HepG2 (cell line): Measurements from ENCODE around the gene DOCK1. TPM values are rescaled to one million over a fixed set of nuclear protein-coding genes. Genes with fewer than 3 reads are reported as not detected.
A peak's percentile ranks its signal among the peaks of the same experiment; 100 is the strongest.

ENCODE experiments used
- ATAC-seq: fragments of 200-7000 bp; cut with Tn5 transposase; 3 replicates; pipeline ENCODE4 v1.9.1; 2020; ENCODE audit warnings: mild to moderate bottlenecking, moderate library complexity
- Bru-seq: library from RNA; stranded (reverse); fragments of 400-500 nt; gene quantifications from one replicate; lab custom pipeline; 2021; lab: Mats Ljungman, UMichigan
- BruChase-seq, 2 experiments: library from RNA; stranded (reverse); fragments of 400-500 nt; gene quantifications; one replicate each; lab custom pipeline; 2021; lab: Mats Ljungman, UMichigan
- BruUV-seq: library from RNA; stranded (reverse); fragments of 400-500 nt; replicated peaks from 2 replicates; lab custom pipeline; 2021; lab: Mats Ljungman, UMichigan
- CTCF ChIA-PET: fragments of 300-600 bp; formaldehyde crosslinking; extraction: SDS; loops from one replicate; lab custom pipeline; 2021; ENCODE audit warnings: low total read pairs, inconsistent platforms, low intra/inter-chr PET ratio; lab: Yijun Ruan, JAX
- POLR2A ChIA-PET: fragments of 350-600 bp; sonication (Branson Sonifier 250); formaldehyde crosslinking; loops from one replicate; lab custom pipeline; 2020; ENCODE audit warnings: antibody characterized with exemption, inconsistent platforms; lab: Yijun Ruan, JAX
- DNase-seq: peaks from one replicate; pipeline ENCODE4 v3.0.0-alpha.2; 2015; ENCODE audit warnings: low spot score
- FAIRE-seq: peaks from 3 replicates; lab custom pipeline; 2011; peaks lifted over from hg19 to GRCh38; lab: Jason Lieb, UNC
- H2AFZ ChIP-seq: one replicate; pipeline ENCODE4 v1.6.1; 2011; ENCODE audit warnings: low read length, inconsistent platforms
- H3K27ac ChIP-seq: fragments of 300-600 bp; 3 replicates; pipeline ENCODE4 v1.8.0; 2011; ENCODE audit warnings: mixed run types, mild to moderate bottlenecking, mixed read lengths, low read length, inconsistent platforms; ENCODE audit not compliant: insufficient read depth; ENCODE audit errors: extremely low read length
- H3K27me3 ChIP-seq, 2 experiments: fragments of 200-600 bp in 1 of 2; 2 replicates in 1 of 2; 3 replicates in 1 of 2; pipeline versions ENCODE4 v1.6.0 to v1.8.0; 2011; ENCODE audit warnings: low read length in 2 of 2, mild to moderate bottlenecking in 2 of 2, moderate library complexity in 2 of 2, inconsistent platforms in 1 of 2; ENCODE audit not compliant: insufficient read depth in 2 of 2, control insufficient read depth in 1 of 2
- H3K36me3 ChIP-seq, 2 experiments: fragments of 200-600 bp in 1 of 2; replicated peaks in 1 of 2; 2 replicates in 1 of 2; 3 replicates in 1 of 2; pipeline versions ENCODE4 v1.5.1 to v1.8.0; 2011; ENCODE audit warnings: low read length in 2 of 2, inconsistent platforms in 1 of 2; ENCODE audit not compliant: insufficient read depth in 2 of 2, control insufficient read depth in 1 of 2
- H3K4me1 ChIP-seq: 2 replicates; pipeline ENCODE4 v1.5.1; 2012; ENCODE audit warnings: low read length, inconsistent platforms; ENCODE audit not compliant: insufficient read depth
- H3K4me2 ChIP-seq: 2 replicates; pipeline ENCODE4 v1.6.0; 2011; ENCODE audit warnings: low read depth, low read length, inconsistent platforms
- H3K4me3 ChIP-seq, 3 experiments: fragments of 200-600 bp in 1 of 3; sonication (generic), shearing (Covaris generic) in 1 of 3; replicated peaks in 1 of 3; 2 replicates each; pipeline ENCODE4 v1.5.1; 2011 to 2016; ENCODE audit warnings: low read length in 3 of 3, inconsistent platforms in 2 of 3, low read depth in 2 of 3, mild to moderate bottlenecking in 2 of 3, control low read depth in 1 of 3, mixed read lengths in 1 of 3; ENCODE audit not compliant: insufficient read depth in 1 of 3
- H3K79me2 ChIP-seq: one replicate; pipeline ENCODE4 v1.6.1; 2011; ENCODE audit warnings: low read length, inconsistent platforms; ENCODE audit not compliant: insufficient read depth
- H3K9ac ChIP-seq: 2 replicates; pipeline ENCODE4 v1.6.0; 2011; ENCODE audit warnings: mild to moderate bottlenecking, low read depth, low read length, inconsistent platforms; ENCODE audit not compliant: insufficient read depth
- H3K9me3 ChIP-seq: 2 replicates; pipeline ENCODE4 v1.5.1; 2012; ENCODE audit warnings: mild to moderate bottlenecking, low read length
- H4K20me1 ChIP-seq: 2 replicates; pipeline ENCODE4 v1.6.0; 2011; ENCODE audit warnings: inconsistent platforms, mild to moderate bottlenecking, low read length, moderate library complexity; ENCODE audit not compliant: insufficient read depth
- AGO1 ChIP-seq: fragments of 200-400 bp; formaldehyde crosslinking; IDR thresholded peaks from 2 replicates; pipeline ENCODE4 v1.6.1; 2017; ENCODE audit warnings: mild to moderate bottlenecking, low read depth, low read length, moderate library complexity; ENCODE audit not compliant: poor library complexity, severe bottlenecking
- CENPT ChIP-seq: sonication (generic); formaldehyde crosslinking; IDR thresholded peaks from 2 replicates; pipeline ENCODE4 v1.8.0; 2022; ENCODE audit warnings: low read depth, mild to moderate bottlenecking, moderate library complexity, missing genetic modification reagents
- DMAP1 ChIP-seq: IDR thresholded peaks from 2 replicates; pipeline ENCODE4 v1.6.1; 2016
- KMT2B ChIP-seq: IDR thresholded peaks from 2 replicates; pipeline ENCODE4 v1.6.1; 2016; ENCODE audit warnings: missing genetic modification reagents, missing compliant biosample characterization
- NONO ChIP-seq, 2 experiments: fragments of 450-650 bp in 1 of 2; sonication (generic) in 1 of 2; formaldehyde crosslinking in 1 of 2; IDR thresholded peaks in 1 of 2; conservative IDR thresholded peaks in 1 of 2; 2 replicates each; pipeline versions ENCODE4 v1.6.1 to v1.8.0; 2017 to 2022; ENCODE audit warnings: mild to moderate bottlenecking in 1 of 2, missing genetic modification reagents in 1 of 2, moderate library complexity in 1 of 2
- RXRB ChIP-seq: IDR thresholded peaks from 2 replicates; pipeline ENCODE4 v1.6.1; 2016; ENCODE audit warnings: borderline replicate concordance, missing genetic modification reagents, missing compliant biosample characterization
- SIX4 ChIP-seq: sonication (generic); formaldehyde crosslinking; IDR thresholded peaks from 2 replicates; pipeline ENCODE4 v1.4.0; 2020; ENCODE audit warnings: missing genetic modification reagents
- ZBTB38 ChIP-seq: sonication (generic); formaldehyde crosslinking; IDR thresholded peaks from 2 replicates; pipeline ENCODE4 v1.5.1; 2020; ENCODE audit warnings: mild to moderate bottlenecking, missing genetic modification reagents
- ZKSCAN8 ChIP-seq: IDR thresholded peaks from 2 replicates; pipeline ENCODE4 v1.6.1; 2016; ENCODE audit warnings: borderline replicate concordance, missing genetic modification reagents, missing compliant biosample characterization
- ZNF3 ChIP-seq: IDR thresholded peaks from 2 replicates; pipeline ENCODE4 v1.7.0; 2017; ENCODE audit warnings: inconsistent platforms
- ZNF343 ChIP-seq: sonication (generic); formaldehyde crosslinking; IDR thresholded peaks from 2 replicates; pipeline ENCODE4 v1.4.0; 2020; ENCODE audit warnings: mild to moderate bottlenecking, missing genetic modification reagents
- ZNF616 ChIP-seq: sonication (generic); formaldehyde crosslinking; IDR thresholded peaks from 2 replicates; pipeline ENCODE4 v1.5.0; 2020; ENCODE audit warnings: low read depth, mild to moderate bottlenecking, missing genetic modification reagents
- ZNF7 ChIP-seq: IDR thresholded peaks from 2 replicates; pipeline ENCODE4 v1.6.1; 2016; ENCODE audit warnings: missing biosample characterization, missing genetic modification reagents
- ZNF790 ChIP-seq: sonication (generic); formaldehyde crosslinking; IDR thresholded peaks from 2 replicates; pipeline ENCODE4 v1.8.0; 2022; ENCODE audit warnings: missing genetic modification reagents, mild to moderate bottlenecking, borderline replicate concordance
- ZSCAN21 ChIP-seq: sonication (generic); formaldehyde crosslinking; IDR thresholded peaks from 2 replicates; pipeline ENCODE4 v1.8.0; 2022; ENCODE audit warnings: mild to moderate bottlenecking, missing genetic modification reagents, moderate library complexity, borderline replicate concordance
- WGBS: methylation state at CpG from one replicate; pipeline ENCODE4 v1.1.6; 2017; ENCODE audit warnings: low lambda C conversion rate; 5-methylcytosine and 5-hydroxymethylcytosine counted together
- in situ Hi-C: cut with HindIII; loops from 2 replicates; pipeline ENCODE4 v1.10.0; 2017; ENCODE audit warnings: low pct_unique_long_range_greater_than_20kb; ENCODE audit not compliant: extremely low pct_ligation_motif_present
- intact Hi-C: fragments of 100-400 bp; cut with micrococcal nuclease; formaldehyde crosslinking; loops from one replicate; pipeline ENCODE4 v1.10.0; 2022; ENCODE audit not compliant: unreplicated experiment
- long read RNA-seq, 2 experiments: library from RNA in 1 of 2; library from polyadenylated mRNA in 1 of 2; stranded (forward) in 1 of 2; unstranded in 1 of 2; transcript quantifications; one replicate each; pipeline ENCODE4 v2.0.0, GENCODE V29; 2019 to 2022
- polyA minus RNA-seq, 3 experiments: library from RNA; depleted of rRNA, polyadenylated mRNA; stranded (reverse); fragments of >200 nt; gene quantifications; 2 replicates each; pipeline ENCODE4 v1.2.3, GENCODE V29; 2011; ENCODE audit warnings: low replicate concordance in 1 of 3
- polyA plus RNA-seq, 8 experiments: library from polyadenylated mRNA; depleted of rRNA in 3 of 8; stranded (reverse) in 7 of 8; unstranded in 1 of 8; fragments of >200 nt; fragmentation: Illumina TruSeq in 4 of 8; extraction: Trizol in 4 of 8; gene quantifications; 2 replicates each; pipeline versions ENCODE4 v1.2.1 to v1.2.3, GENCODE V29; 2011 to 2016; ENCODE audit warnings: low read depth in 4 of 8, missing spikeins in 1 of 8, mixed read lengths in 1 of 8; ENCODE audit not compliant: insufficient read depth in 1 of 8
- total RNA-seq, 5 experiments: library from RNA; depleted of rRNA; stranded (reverse); fragments of >200 nt; fragmentation: Illumina TruSeq; extraction: Trizol; gene quantifications; 2 replicates each; pipeline ENCODE4 v1.2.3, GENCODE V29; 2016; ENCODE audit warnings: low read depth in 1 of 5
- TF ChIP-seq, protein P1 (sequence below): sonication (generic); formaldehyde crosslinking; IDR thresholded peaks from 2 replicates; pipeline ENCODE4 v1.5.0; 2020; ENCODE audit warnings: mild to moderate bottlenecking, missing genetic modification reagents, borderline replicate concordance

The DOCK1 gene
- total RNA-seq (2016; rRNA removed; fragmentation: Illumina TruSeq; extraction: Trizol), result 25.5 and 29.1 TPM in 2 replicates
- total RNA-seq (2016; cell fraction: cytosol; rRNA removed; fragmentation: Illumina TruSeq; extraction: Trizol; ENCODE audit: low read depth), result 22.3 and 25.5 TPM in 2 replicates
- total RNA-seq (2016; cell fraction: insoluble cytoplasmic fraction; rRNA removed; fragmentation: Illumina TruSeq; extraction: Trizol), result 23.0 and 25.1 TPM in 2 replicates
- total RNA-seq (2016; cell fraction: membrane; rRNA removed; fragmentation: Illumina TruSeq; extraction: Trizol), result 17.4 TPM in 2 replicates
- total RNA-seq (2016; cell fraction: nucleus; rRNA removed; fragmentation: Illumina TruSeq; extraction: Trizol), result 46.0 and 55.5 TPM in 2 replicates
- polyA plus RNA-seq (2011; rRNA removed), result 8.1 and 8.3 TPM in 2 replicates
- polyA plus RNA-seq (2011; cell fraction: cytosol; rRNA removed), result 6.6 and 8.0 TPM in 2 replicates
- polyA plus RNA-seq (2011; cell fraction: nucleus; rRNA removed), result 10.1 and 12.3 TPM in 2 replicates
- polyA plus RNA-seq (2012), result 11.9 and 14.3 TPM in 2 replicates
- polyA plus RNA-seq (2016; cell fraction: cytosol; fragmentation: Illumina TruSeq; extraction: Trizol; ENCODE audit: low read depth), result 0.50 and 0.71 TPM in 2 replicates
- 13.8 and 18.7 TPM in 2 replicates for polyA plus RNA-seq (2016; cell fraction: insoluble cytoplasmic fraction; fragmentation: Illumina TruSeq; extraction: Trizol; ENCODE audit: low read depth)
- 2.1 and 3.7 TPM in 2 replicates for polyA plus RNA-seq (2016; cell fraction: membrane; fragmentation: Illumina TruSeq; extraction: Trizol; ENCODE audit: low read depth)
- polyA plus RNA-seq (2016; cell fraction: nucleus; fragmentation: Illumina TruSeq; extraction: Trizol; ENCODE audit: insufficient read depth, low read depth), result 15.6 and 18.3 TPM in 2 replicates
- 18.0 and 25.9 TPM in 2 replicates for polyA minus RNA-seq (2011; rRNA and poly(A)+ RNA removed; ENCODE audit: low replicate concordance)
- 10.6 and 15.4 TPM in 2 replicates for polyA minus RNA-seq (2011; cell fraction: cytosol; rRNA and poly(A)+ RNA removed)
- polyA minus RNA-seq (2011; cell fraction: nucleus; rRNA and poly(A)+ RNA removed), result 47.3 and 50.0 TPM in 2 replicates
- Bru-seq, nascent RNA, result percentile 71 among the genes with signal in this experiment
- BruChase-seq, experiment 1, labeled RNA remaining after a 6-hour chase, result percentile 67 among the genes with signal in this experiment
- BruChase-seq, experiment 2, labeled RNA remaining after a 2-hour chase, result percentile 69 among the genes with signal in this experiment
- long read RNA-seq, experiment 1, partial matches to known transcripts, result 5 of 6 reads
- long read RNA-seq, experiment 1, other reads (novel, unspliced or antisense), result 1 of 6 reads
- long read RNA-seq, experiment 2, full-length matches to known transcripts, result 2 of 31 reads
- long read RNA-seq, experiment 2, partial matches to known transcripts, result 11 of 31 reads
- long read RNA-seq, experiment 2, other reads (novel, unspliced or antisense), result 18 of 31 reads

DNA sequence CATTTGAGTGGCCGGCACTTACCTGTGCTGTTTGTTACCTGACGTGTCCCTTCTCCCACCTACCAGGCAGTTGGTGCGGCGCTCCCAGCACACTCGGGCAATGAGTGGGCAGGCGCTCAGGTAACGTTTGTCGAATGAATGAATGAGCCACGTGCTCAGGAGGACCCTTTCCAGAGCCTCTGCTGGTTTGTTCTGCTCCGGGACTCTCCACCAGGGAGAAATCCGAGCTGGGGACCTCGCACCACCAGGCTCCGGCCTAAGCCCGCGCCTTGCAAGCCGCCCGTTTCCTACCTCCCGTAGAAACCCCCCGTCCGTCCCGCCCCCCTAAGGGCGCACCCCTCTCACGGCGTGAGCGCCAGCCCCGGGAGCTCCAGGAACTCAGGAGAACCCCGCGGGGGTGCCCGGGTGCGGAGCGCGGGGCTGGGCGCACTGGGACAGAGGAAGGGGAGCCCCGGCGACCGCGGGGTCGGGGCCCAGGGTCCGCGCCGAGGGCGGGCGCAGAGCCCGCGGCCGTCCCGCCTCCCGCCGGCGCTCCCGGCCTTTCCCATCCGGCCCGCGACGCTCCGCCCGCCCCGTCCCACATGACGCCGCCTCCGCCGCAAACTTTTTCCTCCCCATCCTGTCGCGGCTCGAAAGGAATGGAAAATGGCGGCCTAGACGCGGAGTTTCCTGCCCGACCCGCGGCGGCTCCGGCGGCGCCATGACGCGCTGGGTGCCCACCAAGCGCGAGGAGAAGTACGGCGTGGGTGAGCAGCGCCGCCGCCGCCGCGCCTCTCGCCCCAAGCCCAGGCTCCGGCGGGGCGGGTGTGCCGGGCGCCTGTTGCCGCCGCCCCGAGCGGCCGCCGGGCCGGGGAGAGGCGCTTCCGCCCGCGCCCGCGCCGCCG lies at the start of gene DOCK1:
DOCK1 (plus strand) TSS at position 611 of the 884 bp plus-strand sequence; CDS start at position 701, 90 bp downstream.
- peak within 1 kb of the TSS; percentile 84 for H3K9ac ChIP-seq
- ChIA-PET POLR2A (no interaction called here), CTCF (no interaction called here)
- no peak within 1 kb of the TSS for H2AFZ ChIP-seq
- intact Hi-C loops, result no loop called here
- H3K27ac ChIP-seq, result peak within 1 kb of the TSS; percentile 66
- peak; percentile 80 for ATAC-seq
- no peaks in the 10 kb centered on the region for H4K20me1 ChIP-seq
- no peaks in the 10 kb centered on the region for H3K9me3 ChIP-seq
- FAIRE-seq, result no peak
- peak; percentile 37 for DNase-seq
- WGBS, result 2% methylated on average over 33 of the region's 108 CpGs
- peak within 1 kb of the TSS; percentile 88 for H3K4me2 ChIP-seq
- BruUV-seq, result no TSS peak
- H3K27me3 ChIP-seq, result no peaks in the 10 kb centered on the region
- no peaks in the 10 kb centered on the region for H3K36me3 ChIP-seq
- in situ Hi-C loops, result no loop called here
- H3K4me3 ChIP-seq, result peak within 1 kb of the TSS; percentile 71 to 88 (median 85)
- H3K4me1 ChIP-seq, result peaks cover 25% of the 10 kb centered on the region
- H3K79me2 ChIP-seq, result peaks cover 33% of the 10 kb centered on the region
- TF ChIP-seq ZNF616 (CRISPR knock-in tag), result no peak
- peak; percentile 40; the same call in 1 of the 2 replicates for TF ChIP-seq ZNF790 (CRISPR knock-in tag)
- TF ChIP-seq DMAP1 (CRISPR knock-in tag), result peak; percentile 47; the same call in 1 of the 2 replicates
- no peak for TF ChIP-seq ZKSCAN8
- TF ChIP-seq, protein P1, sequence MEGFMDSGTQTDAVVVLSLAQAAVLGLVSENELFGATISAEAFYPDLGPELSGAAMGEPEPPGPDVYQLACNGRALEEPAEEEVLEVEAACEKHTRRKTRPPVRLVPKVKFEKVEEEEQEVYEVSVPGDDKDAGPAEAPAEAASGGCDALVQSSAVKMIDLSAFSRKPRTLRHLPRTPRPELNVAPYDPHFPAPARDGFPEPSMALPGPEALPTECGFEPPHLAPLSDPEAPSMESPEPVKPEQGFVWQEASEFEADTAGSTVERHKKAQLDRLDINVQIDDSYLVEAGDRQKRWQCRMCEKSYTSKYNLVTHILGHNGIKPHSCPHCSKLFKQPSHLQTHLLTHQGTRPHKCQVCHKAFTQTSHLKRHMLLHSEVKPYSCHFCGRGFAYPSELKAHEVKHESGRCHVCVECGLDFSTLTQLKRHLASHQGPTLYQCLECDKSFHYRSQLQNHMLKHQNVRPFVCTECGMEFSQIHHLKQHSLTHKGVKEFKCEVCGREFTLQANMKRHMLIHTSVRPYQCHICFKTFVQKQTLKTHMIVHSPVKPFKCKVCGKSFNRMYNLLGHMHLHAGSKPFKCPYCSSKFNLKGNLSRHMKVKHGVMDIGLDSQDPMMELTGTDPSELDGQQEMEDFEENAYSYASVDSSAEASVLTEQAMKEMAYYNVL (CRISPR knock-in tag), result peak; percentile 23; the same call in 1 of the 2 replicates
- TF ChIP-seq ZNF3, result peak; percentile 97
- peak; percentile 27; the same call in 1 of the 2 replicates for TF ChIP-seq KMT2B (CRISPR knock-in tag)
- TF ChIP-seq AGO1, result no peak
- 0 out of 2 replicates have a peak, but pooled peaks have one; percentile 30 for TF ChIP-seq ZBTB38
- no peak for TF ChIP-seq NONO (IDR thresholded peaks at IDR 0.05)
- TF ChIP-seq NONO (CRISPR knock-in tag; conservative IDR thresholded peaks at IDR 0.05), result 0 out of 2 replicates have a peak, but pooled peaks have one; percentile 45
- TF ChIP-seq RXRB (CRISPR knock-in tag), result no peak
- TF ChIP-seq ZNF7 (CRISPR knock-in tag), result no peak
- TF ChIP-seq SIX4, result no peak
- no peak for TF ChIP-seq ZSCAN21 (CRISPR knock-in tag)
- no peak for TF ChIP-seq ZNF343 (CRISPR knock-in tag)
- 0 out of 2 replicates have a peak, but pooled peaks have one; percentile 19 for TF ChIP-seq CENPT (CRISPR knock-in tag)
